Natural killer cell (primary cell): Measurements from ENCODE around the gene ZBTB17. TPM values are rescaled to one million over a fixed set of nuclear protein-coding genes. Genes with fewer than 3 reads are reported as not detected.

Source experiments
- ATAC-seq, 3 donors: fragments of 150-1000 bp in 2 of 3; fragments of 200-7000 bp in 1 of 3; cut with Tn5 transposase; 1 replicate in 1 of 3; 2 replicates in 2 of 3; pipeline ENCODE4 v1.10.0; 2021; ENCODE audit warnings: mild to moderate bottlenecking in 2 of 3, moderate library complexity in 2 of 3
- DNase-seq, 2 donors: peaks; one replicate each; pipeline versions ENCODE4 v3.0.0 to v3.0.0-alpha.2; 2013 to 2021; ENCODE audit warnings: mixed read lengths in 1 of 2
- H3K27ac ChIP-seq: one replicate; pipeline ENCODE4 v1.5.1; 2013; ENCODE audit warnings: mild to moderate bottlenecking, low read length
- H3K27me3 ChIP-seq: one replicate; pipeline ENCODE4 v1.6.1; 2013; ENCODE audit warnings: low read length; ENCODE audit not compliant: control insufficient read depth, insufficient read depth
- H3K36me3 ChIP-seq: one replicate; pipeline ENCODE4 v1.6.1; 2013; ENCODE audit warnings: low read length; ENCODE audit not compliant: control insufficient read depth, insufficient read depth
- H3K4me1 ChIP-seq: one replicate; pipeline ENCODE4 v1.6.1; 2013; ENCODE audit warnings: low read length; ENCODE audit not compliant: control insufficient read depth, insufficient read depth
- H3K4me3 ChIP-seq: one replicate; pipeline ENCODE4 v1.5.1; 2013; ENCODE audit warnings: low read length
- H3K9me3 ChIP-seq: one replicate; pipeline ENCODE4 v1.6.1; 2013; ENCODE audit warnings: low read length; ENCODE audit not compliant: control insufficient read depth, insufficient read depth
- H3K27ac Mint-ChIP-seq, 2 donors: one replicate each; pipeline ENCODE4 v1.8.0; 2022; ENCODE audit warnings: mild to moderate bottlenecking in 2 of 2, mixed read lengths in 2 of 2, moderate library complexity in 1 of 2
- H3K27me3 Mint-ChIP-seq, 2 donors: one replicate each; pipeline ENCODE4 v1.8.0; 2022; ENCODE audit warnings: low read depth in 2 of 2, mixed read lengths in 2 of 2
- H3K36me3 Mint-ChIP-seq: one replicate; pipeline ENCODE4 v1.8.0; 2022; ENCODE audit warnings: mixed read lengths
- H3K4me1 Mint-ChIP-seq, 2 donors: one replicate each; pipeline ENCODE4 v1.8.0; 2022; ENCODE audit warnings: mixed read lengths in 2 of 2
- H3K4me3 Mint-ChIP-seq: one replicate; pipeline ENCODE4 v1.8.0; 2022; ENCODE audit warnings: mild to moderate bottlenecking, moderate library complexity, mixed read lengths
- H3K9me3 Mint-ChIP-seq, 2 donors: one replicate each; pipeline ENCODE4 v1.8.0; 2022; ENCODE audit warnings: mixed read lengths in 2 of 2
- CTCF ChIP-seq: fragments of 200-600 bp; IDR thresholded peaks from one replicate; pipeline ENCODE4 v1.8.0; 2022; ENCODE audit warnings: antibody characterized with exemption
- WGBS: methylation state at CpG from one replicate; pipeline ENCODE4 v1.1.7; 2013; ENCODE audit warnings: missing lambda C conversion rate; ENCODE audit not compliant: insufficient coverage; 5-methylcytosine and 5-hydroxymethylcytosine counted together
- intact Hi-C: fragments of 100-400 bp; cut with micrococcal nuclease; formaldehyde crosslinking; loops from one replicate; pipeline ENCODE4 v1.14.2; 2022
- total RNA-seq, 4 donors: library from RNA; stranded (reverse); fragments of 120-200 nt in 1 of 4; gene quantifications; one replicate each; pipeline versions ENCODE4 v1.2.3 to v1.2.4, GENCODE V29; 2013 to 2022

The ZBTB17 gene
- total RNA-seq, 3 donors from 2014 or later (not counting 1 experiment from before 2014, with no cell fraction given), result 86.0 to 100 (median 86.9) TPM

DNA sequence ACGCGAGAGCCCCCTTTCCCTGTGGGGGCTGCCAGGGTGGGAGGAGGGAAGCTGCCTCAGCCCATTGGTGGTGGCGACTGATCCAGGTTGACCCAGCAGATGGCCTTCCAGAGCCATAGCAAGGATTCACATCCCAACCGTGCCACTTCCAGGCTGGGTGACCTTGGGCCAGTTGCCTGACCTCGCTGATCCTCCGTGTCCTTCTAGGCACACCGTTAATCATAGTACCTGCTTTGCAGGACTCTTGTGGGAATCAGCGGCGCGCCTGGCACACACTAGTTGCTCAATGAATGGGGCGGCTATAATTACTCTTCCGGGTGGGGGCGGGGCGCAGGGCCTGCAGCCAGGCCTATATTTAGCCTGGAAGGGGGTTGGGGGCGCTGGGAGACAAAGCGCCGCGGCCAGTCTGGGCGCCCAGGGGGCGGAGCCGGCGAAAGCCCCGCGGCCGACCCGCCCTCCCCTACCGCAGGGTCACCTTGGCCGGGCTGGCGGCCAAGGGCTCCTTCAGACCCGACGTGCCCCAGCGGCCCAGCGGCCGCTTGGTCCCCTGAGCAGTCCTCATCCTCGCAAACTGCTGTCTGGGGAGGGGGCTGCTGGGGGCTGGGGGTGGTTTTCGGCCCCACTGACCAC is 36.8 kb upstream of the ZBTB17 start:
- no peaks in the 10 kb centered on the region for H3K27me3 ChIP-seq
- no peak for TF ChIP-seq CTCF
- H3K27ac ChIP-seq, result no peak overlapping the region
- Mint-ChIP-seq H3K4me1 (peaks cover 0 to 11% of the 10 kb centered on the region in 2 donors), H3K27me3 (no peaks in the 10 kb centered on the region), H3K9me3 (no peaks in the 10 kb centered on the region), H3K27ac (peak overlapping the region in 1 of 2 donors; percentile 87), H3K36me3 (no peaks in the 10 kb centered on the region), H3K4me3 (peak overlapping the region; percentile 47)
- H3K4me1 ChIP-seq, result peaks cover 16% of the 10 kb centered on the region
- no peaks in the 10 kb centered on the region for H3K36me3 ChIP-seq
- 4% methylated on average over 35 of the region's 36 CpGs for WGBS
- peak overlapping the region; percentile 7 for H3K4me3 ChIP-seq
- peak; percentile 43 to 44 for DNase-seq
- intact Hi-C loops, result no loop called here
- no peaks in the 10 kb centered on the region for H3K9me3 ChIP-seq
- peak; percentile 38 to 62 (median 59) for ATAC-seq

GRCh38 chr1:16011936-16012589 is 36.2 kb upstream of the ZBTB17 start:
- WGBS, result 97% methylated on average over 10 of the region's 11 CpGs
- peaks cover 0 to 11% of the 10 kb centered on the region in 2 donors for H3K4me1 Mint-ChIP-seq
- ATAC-seq (no peak), DNase-seq (no peak)
- Histone ChIP-seq H3K9me3 (no peaks in the 10 kb centered on the region), H3K4me3 (peak overlapping the region; percentile 7), H3K4me1 (peaks cover 16% of the 10 kb centered on the region), H3K36me3 (no peaks in the 10 kb centered on the region), H3K27me3 (no peaks in the 10 kb centered on the region), H3K27ac (no peak overlapping the region)
- no peaks in the 10 kb centered on the region for H3K36me3 Mint-ChIP-seq
- TF ChIP-seq CTCF, result no peak
- H3K27ac Mint-ChIP-seq, result peak overlapping the region in 1 of 2 donors; percentile 87
- intact Hi-C loops, result no loop called here
- no peaks in the 10 kb centered on the region for H3K9me3 Mint-ChIP-seq
- H3K4me3 Mint-ChIP-seq, result peak overlapping the region; percentile 47
- no peaks in the 10 kb centered on the region for H3K27me3 Mint-ChIP-seq

DNA sequence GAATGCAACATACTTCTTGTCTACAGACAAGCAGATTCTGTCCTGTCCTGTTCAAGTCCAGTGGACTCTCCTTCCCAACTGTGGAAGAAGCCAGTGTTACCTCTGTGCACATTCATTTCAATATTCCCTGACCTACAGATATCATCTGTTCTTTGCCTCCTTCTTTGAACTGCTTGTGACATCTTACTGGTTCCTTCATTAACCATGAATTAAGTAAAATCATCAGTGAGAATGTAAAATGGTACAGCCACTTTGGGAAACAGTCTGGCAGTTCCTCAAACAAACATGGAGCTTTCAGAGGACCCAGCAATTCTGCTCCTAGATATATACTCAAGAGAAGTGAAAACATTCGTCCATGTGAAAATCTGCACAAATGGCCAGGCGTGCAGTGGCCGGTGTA is 34.9 kb upstream of the ZBTB17 start:
- ATAC-seq (no peak), DNase-seq (no peak)
- Histone ChIP-seq H3K27ac (no peak overlapping the region), H3K9me3 (no peaks in the 10 kb centered on the region), H3K4me1 (peaks cover 22% of the 10 kb centered on the region), H3K27me3 (no peaks in the 10 kb centered on the region), H3K36me3 (no peaks in the 10 kb centered on the region), H3K4me3 (no peak overlapping the region)
- intact Hi-C loops, result no loop called here
- no peak overlapping the region for H3K27ac Mint-ChIP-seq
- H3K4me3 Mint-ChIP-seq, result no peak overlapping the region
- TF ChIP-seq CTCF, result no peak
- H3K27me3 Mint-ChIP-seq, result no peaks in the 10 kb centered on the region
- no peaks in the 10 kb centered on the region for H3K36me3 Mint-ChIP-seq
- no peaks in the 10 kb centered on the region for H3K9me3 Mint-ChIP-seq
- 98% methylated on average over 3 of the region's 3 CpGs for WGBS
- peaks cover 0 to 15% of the 10 kb centered on the region in 2 donors for H3K4me1 Mint-ChIP-seq
